ENCODE measurements around the gene SP3. TPM values are rescaled to one million over a fixed set of nuclear protein-coding genes. Genes with fewer than 3 reads are reported as not detected.

The SP3 gene
- total RNA-seq, 1 donor from 2014 or later = 125 TPM

GRCh38 chr2:173858291-173858731 lies 106.9 kb downstream of the SP3 start:
- DNase-seq (ENCODE audit: low spot score) = no peak
